ENCODE data around the gene PIPOX. TPM values are rescaled to one million over a fixed set of nuclear protein-coding genes. Genes with fewer than 3 reads are reported as not detected.

PIPOX gene
- total and polyA plus RNA-seq, 2 donors (not counting 1 experiment from before 2014, with no cell fraction given): 0.20 to 0.83 TPM

DNA sequence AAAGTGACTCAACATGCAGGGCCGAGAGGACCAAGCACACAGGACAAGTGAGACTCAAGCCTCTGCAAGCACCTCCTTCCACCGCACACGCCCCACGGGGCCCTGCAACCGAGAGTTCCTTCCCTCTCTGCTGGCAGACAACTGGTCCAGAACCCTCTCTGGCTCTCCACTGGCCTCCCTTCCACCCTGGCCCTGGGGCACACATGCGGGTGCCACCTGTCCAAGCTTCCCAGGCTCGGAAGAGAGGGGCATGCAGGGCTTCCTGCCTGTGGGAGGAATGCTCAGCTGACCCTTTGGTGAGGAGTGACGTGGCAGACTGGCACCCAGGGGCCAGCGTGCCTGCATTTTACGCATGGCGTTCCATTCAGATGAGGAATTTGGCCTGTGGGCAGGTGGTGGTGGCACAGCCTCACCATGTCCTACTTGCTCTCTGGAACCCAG lies 59.8 kb downstream of the PIPOX start:
- H3K9ac ChIP-seq (ENCODE audit: insufficient read depth, low read length): no peak overlapping the region
- no peaks in the 10 kb centered on the region for H3K4me1 ChIP-seq (ENCODE audit: control insufficient read depth, extremely low read depth, insufficient read depth, low read length)
- H3K79me2 ChIP-seq (ENCODE audit: control insufficient read depth, insufficient read depth, low read length): no peaks in the 10 kb centered on the region
- no peaks in the 10 kb centered on the region for H3K9me3 ChIP-seq (ENCODE audit: control insufficient read depth, insufficient read depth, low read depth, low read length)
- H3K4me3 ChIP-seq (replicated peaks in 1 of 4; ENCODE audit: control extremely low read depth in 1 of 4, insufficient read depth in 1 of 4, low read depth in 3 of 4, low read length in 4 of 4): no peak overlapping the region
- no peak overlapping the region for H2AFZ ChIP-seq (ENCODE audit: low read length)
- peak in 1 of 2 donors; percentile 27 for DNase-seq (ENCODE audit: low read depth in 2 of 2)
- TF ChIP-seq CTCF (conservative IDR thresholded peaks at IDR 0.05 in 1 of 2, IDR thresholded peaks at IDR 0.05 in 1 of 2; ENCODE audit: low read depth in 1 of 2, low read length in 2 of 2) (no peak), EZH2 (IDR thresholded peaks at IDR 0.05; ENCODE audit: low read length, missing control alignments) (no peak)
- no peak overlapping the region for H3K27ac ChIP-seq (ENCODE audit: insufficient read depth, low read length)
- H3K27me3 ChIP-seq (ENCODE audit: control insufficient read depth, insufficient read depth, low read length): no peaks in the 10 kb centered on the region
- H4K20me1 ChIP-seq (ENCODE audit: control insufficient read depth, extremely low read depth, insufficient read depth, low read length): no peaks in the 10 kb centered on the region
- H3K4me2 ChIP-seq (ENCODE audit: extremely low read depth, insufficient read depth, low read length): no peak overlapping the region
- H3K36me3 ChIP-seq (ENCODE audit: control insufficient read depth, insufficient read depth, low read length): peaks cover 9% of the 10 kb centered on the region

DNA sequence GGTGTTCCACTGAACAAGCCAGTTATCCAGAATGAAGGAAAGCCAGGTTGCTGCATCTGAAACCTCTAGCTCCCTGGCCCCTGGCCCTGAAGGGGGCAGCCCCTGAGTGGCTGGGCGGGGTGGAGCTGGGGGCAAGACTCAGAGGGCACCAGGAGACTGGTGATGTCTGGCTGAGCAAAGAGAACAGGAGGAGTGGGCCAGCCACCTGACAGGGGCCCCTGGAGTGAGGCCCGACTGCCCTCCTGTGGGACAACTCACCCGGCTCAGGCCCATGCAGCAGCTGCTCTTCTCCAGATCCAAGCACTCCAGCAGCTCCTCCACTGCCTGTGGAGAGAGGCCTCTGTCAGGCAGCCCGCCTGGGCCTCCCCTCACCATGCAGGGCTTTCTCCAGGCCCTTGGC lies 60.4 kb downstream of the PIPOX start:
- TF ChIP-seq EZH2 (IDR thresholded peaks at IDR 0.05; ENCODE audit: low read length, missing control alignments) (no peak), CTCF (conservative IDR thresholded peaks at IDR 0.05 in 1 of 2, IDR thresholded peaks at IDR 0.05 in 1 of 2; ENCODE audit: low read depth in 1 of 2, low read length in 2 of 2) (no peak)
- Histone ChIP-seq H3K4me1 (ENCODE audit: control insufficient read depth, extremely low read depth, insufficient read depth, low read length) (no peaks in the 10 kb centered on the region), H3K36me3 (ENCODE audit: control insufficient read depth, insufficient read depth, low read length) (peaks cover 6% of the 10 kb centered on the region), H3K27ac (ENCODE audit: insufficient read depth, low read length) (no peak overlapping the region), H3K27me3 (ENCODE audit: control insufficient read depth, insufficient read depth, low read length) (no peaks in the 10 kb centered on the region), H3K9ac (ENCODE audit: insufficient read depth, low read length) (no peak overlapping the region), H3K9me3 (ENCODE audit: control insufficient read depth, insufficient read depth, low read depth, low read length) (no peaks in the 10 kb centered on the region), H3K4me2 (ENCODE audit: extremely low read depth, insufficient read depth, low read length) (no peak overlapping the region), H4K20me1 (ENCODE audit: control insufficient read depth, extremely low read depth, insufficient read depth, low read length) (no peaks in the 10 kb centered on the region), H3K4me3 (replicated peaks in 1 of 4; ENCODE audit: control extremely low read depth in 1 of 4, insufficient read depth in 1 of 4, low read depth in 3 of 4, low read length in 4 of 4) (no peak overlapping the region), H3K79me2 (ENCODE audit: control insufficient read depth, insufficient read depth, low read length) (no peaks in the 10 kb centered on the region), H2AFZ (ENCODE audit: low read length) (no peak overlapping the region)
- no peak for DNase-seq (ENCODE audit: low read depth in 2 of 2)

Other genes with a start within 250 kb of the PIPOX start
- gene FAM222B, start 200.4 kb upstream of the PIPOX start, total RNA-seq: 1.8 and 2.8 TPM in 2 replicates
- 9.0 and 10.5 TPM in 2 replicates for gene FAM222B, start 200.4 kb upstream of the PIPOX start, polyA plus RNA-seq
- gene ERAL1, start 188.1 kb upstream of the PIPOX start, total RNA-seq: 20.8 and 25.4 TPM in 2 replicates
- 39.0 and 55.7 TPM in 2 replicates for gene ERAL1, start 188.1 kb upstream of the PIPOX start, polyA plus RNA-seq
- gene FLOT2, start 145.4 kb upstream of the PIPOX start, total RNA-seq: 39.8 and 48.9 TPM in 2 replicates
- 81.1 and 95.4 TPM in 2 replicates for gene FLOT2, start 145.4 kb upstream of the PIPOX start, polyA plus RNA-seq
- 6.9 and 7.8 TPM in 2 replicates for gene DHRS13, start 140.1 kb upstream of the PIPOX start, total RNA-seq
- 2.6 and 4.6 TPM in 2 replicates for gene DHRS13, start 140.1 kb upstream of the PIPOX start, polyA plus RNA-seq
- 9.0 and 14.2 TPM in 2 replicates for gene PHF12, start 91.6 kb upstream of the PIPOX start, total RNA-seq
- 10.1 and 11.9 TPM in 2 replicates for gene PHF12, start 91.6 kb upstream of the PIPOX start, polyA plus RNA-seq
- not detected in 2 replicates for gene SEZ6, start 37.1 kb upstream of the PIPOX start, total RNA-seq
- not detected in 2 replicates for gene SEZ6, start 37.1 kb upstream of the PIPOX start, polyA plus RNA-seq
- gene MYO18A, start 137.3 kb downstream of the PIPOX start, total RNA-seq: 50.3 and 133 TPM in 2 replicates
- 11.7 and 17.5 TPM in 2 replicates for gene MYO18A, start 137.3 kb downstream of the PIPOX start, polyA plus RNA-seq
- gene CRYBA1, start 203.7 kb downstream of the PIPOX start, total RNA-seq: 0.17 TPM in 1 of 2 replicates, not detected in the other
- not detected in 2 replicates for gene CRYBA1, start 203.7 kb downstream of the PIPOX start, polyA plus RNA-seq

All from fibroblast of lung (primary cell).